GM19397 (cell line): ENCODE measurements around the gene MYH13.
"Not testable (repeated sequence)": the region's sequence is repeated elsewhere in the genome, so short reads cannot be mapped to it uniquely, and the experiment has no call there.

Source experiments
- ATAC-seq: cut with Tn5 transposase; IDR thresholded peaks from one replicate; pipeline ENCODE4 v1.9.1; 2021; ENCODE audit warnings: mild to moderate bottlenecking, moderate library complexity; ENCODE audit not compliant: unreplicated experiment

The MYH13 gene

GRCh38 chr17:10305398-10305797 is 67.4 kb downstream of the MYH13 start:
- ATAC-seq = no peak

GRCh38 chr17:10304758-10305300 is 68.0 kb downstream of the MYH13 start:
- ATAC-seq = no peak

- ATAC-seq = no peak
Observed at GRCh38 chr17:10297691-10298090, 75.1 kb downstream of the MYH13 start.

- no peak for ATAC-seq
Observed at GRCh38 chr17:10295728-10296343, 77.0 kb downstream of the MYH13 start.

- ATAC-seq = no peak
Observed at GRCh38 chr17:10294180-10294579, 78.6 kb downstream of the MYH13 start.

- no peak for ATAC-seq
Observed at GRCh38 chr17:10292057-10292937, 80.5 kb downstream of the MYH13 start.

- not testable (repeated sequence) for ATAC-seq
Observed at GRCh38 chr17:10291576-10291975, 81.2 kb downstream of the MYH13 start.

GRCh38 chr17:10290041-10290440 is 82.8 kb downstream of the MYH13 start:
- ATAC-seq = no peak

GRCh38 chr17:10286324-10286723 is 86.5 kb downstream of the MYH13 start:
- no peak for ATAC-seq

GRCh38 chr17:10285896-10286295 is 86.9 kb downstream of the MYH13 start:
- no peak for ATAC-seq

- ATAC-seq = no peak
Observed at GRCh38 chr17:10280068-10280467, 92.7 kb downstream of the MYH13 start.

- no peak for ATAC-seq
Observed at GRCh38 chr17:10278218-10278617, 94.6 kb downstream of the MYH13 start.

- ATAC-seq = no peak
Observed at GRCh38 chr17:10276436-10276835, 96.4 kb downstream of the MYH13 start.

- no peak for ATAC-seq
Observed at GRCh38 chr17:10275418-10275817, 97.4 kb downstream of the MYH13 start.

GRCh38 chr17:10271106-10271562 is 101.7 kb downstream of the MYH13 start:
- ATAC-seq = no peak

GRCh38 chr17:10270258-10270657 is 102.5 kb downstream of the MYH13 start:
- no peak for ATAC-seq

- no peak for ATAC-seq
Observed at GRCh38 chr17:10268005-10268404, 104.8 kb downstream of the MYH13 start.

- ATAC-seq = no peak
Observed at GRCh38 chr17:10266296-10266876, 106.4 kb downstream of the MYH13 start.

- ATAC-seq = no peak
Observed at GRCh38 chr17:10265100-10265810, 107.6 kb downstream of the MYH13 start.

- ATAC-seq = no peak
Observed at GRCh38 chr17:10264051-10264450, 108.8 kb downstream of the MYH13 start.

GRCh38 chr17:10262451-10262850 is 110.4 kb downstream of the MYH13 start:
- ATAC-seq = no peak
